EL (cell line): Measurements from ENCODE around the gene TIPIN.
A peak's percentile ranks its signal among the peaks of the same experiment; 100 is the strongest.
"Not testable (repeated sequence)": the region's sequence is repeated elsewhere in the genome, so short reads cannot be mapped to it uniquely, and the experiment has no call there.

ENCODE experiments used
- DNase-seq: peaks from one replicate; pipeline ENCODE4 v3.0.0-alpha.2; 2016

TIPIN gene, protein sequence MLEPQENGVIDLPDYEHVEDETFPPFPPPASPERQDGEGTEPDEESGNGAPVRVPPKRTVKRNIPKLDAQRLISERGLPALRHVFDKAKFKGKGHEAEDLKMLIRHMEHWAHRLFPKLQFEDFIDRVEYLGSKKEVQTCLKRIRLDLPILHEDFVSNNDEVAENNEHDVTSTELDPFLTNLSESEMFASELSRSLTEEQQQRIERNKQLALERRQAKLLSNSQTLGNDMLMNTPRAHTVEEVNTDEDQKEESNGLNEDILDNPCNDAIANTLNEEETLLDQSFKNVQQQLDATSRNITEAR

DNA sequence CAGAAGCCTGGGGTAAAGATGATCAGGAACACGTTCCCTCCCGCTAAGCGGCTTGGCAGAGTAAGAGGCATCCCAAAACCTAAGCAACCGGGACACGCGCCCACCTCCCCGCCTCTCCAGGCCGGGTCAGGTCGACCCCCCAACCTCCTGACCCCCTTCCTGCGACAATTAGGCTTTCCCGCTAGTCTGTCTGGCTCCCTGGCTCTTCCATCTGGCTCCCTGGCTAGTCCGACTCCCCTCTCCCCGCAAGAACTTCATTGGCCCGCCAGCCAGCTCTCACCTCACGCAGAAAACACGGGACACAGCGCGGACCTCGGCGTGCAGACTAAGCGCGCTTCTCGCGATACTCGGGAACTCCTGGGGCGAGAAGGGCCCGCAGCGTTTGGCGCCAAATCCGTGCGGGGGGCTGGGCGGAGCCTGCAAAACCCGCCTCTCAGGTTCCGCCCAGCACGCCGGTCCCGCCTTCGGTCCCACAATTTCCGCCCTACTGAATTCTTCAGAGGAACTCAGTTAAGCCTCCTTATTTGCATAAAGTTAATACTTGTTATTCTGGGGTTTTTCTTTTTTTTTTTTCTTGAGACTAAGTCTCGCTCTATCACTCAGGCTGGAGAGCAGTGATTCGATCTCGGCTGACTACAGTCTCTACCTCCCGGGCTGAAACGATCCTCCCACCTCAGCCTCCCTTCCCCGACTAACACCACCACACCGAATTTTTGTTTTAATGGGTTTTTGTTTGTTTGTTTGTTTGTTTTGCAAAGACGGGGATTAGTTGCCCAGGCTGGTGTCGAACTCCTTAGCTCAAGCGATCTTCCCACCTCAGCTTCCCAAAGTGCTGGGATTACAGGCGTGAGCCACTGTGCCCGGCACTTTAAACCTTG is at the start of gene TIPIN:
TIPIN (minus strand) TSS at position 327 of the 878 bp plus-strand sequence. CDS start 3,738 bp downstream, outside the sequence.
- DNase-seq: peak; percentile 96

DNA sequence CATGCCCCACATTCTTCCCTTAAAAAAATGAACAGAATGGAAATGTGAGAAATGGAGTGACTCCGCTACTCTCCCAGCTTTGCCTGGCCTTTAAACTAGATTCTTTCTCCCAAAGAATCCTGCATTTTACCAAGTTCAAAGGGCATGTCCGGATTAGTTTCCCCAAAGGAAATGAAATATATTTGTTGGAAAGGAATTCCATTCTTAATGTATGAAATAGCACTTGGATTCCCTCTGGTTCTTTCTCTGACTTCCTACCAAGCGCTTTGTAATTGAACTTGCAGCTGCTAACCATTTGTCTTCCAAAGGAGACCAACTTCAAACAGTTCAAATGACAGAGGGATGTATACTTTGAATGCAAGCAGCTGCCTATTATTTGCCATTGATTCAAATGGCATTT is 49.1 kb upstream of the TIPIN start:
- no peak for DNase-seq

DNA sequence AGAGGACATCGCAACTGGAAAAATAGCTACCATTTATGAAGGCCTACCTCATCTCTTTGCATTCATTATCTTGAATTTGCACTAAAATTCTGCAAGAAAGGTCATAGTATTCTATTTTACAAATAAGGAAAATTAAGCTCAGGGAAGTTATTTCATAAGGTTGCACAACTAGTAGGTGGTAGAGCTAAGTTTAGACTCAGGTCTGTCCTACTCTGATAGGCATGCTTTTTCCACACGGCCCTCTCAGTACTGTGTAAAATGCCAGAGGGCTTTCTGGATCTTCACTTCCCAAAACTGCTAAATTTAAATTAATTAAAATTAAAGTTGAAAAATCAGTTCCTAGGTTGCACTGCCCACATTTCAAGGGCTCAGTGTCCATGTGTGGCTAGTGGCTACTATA is 48.5 kb upstream of the TIPIN start:
- DNase-seq: no peak

DNA sequence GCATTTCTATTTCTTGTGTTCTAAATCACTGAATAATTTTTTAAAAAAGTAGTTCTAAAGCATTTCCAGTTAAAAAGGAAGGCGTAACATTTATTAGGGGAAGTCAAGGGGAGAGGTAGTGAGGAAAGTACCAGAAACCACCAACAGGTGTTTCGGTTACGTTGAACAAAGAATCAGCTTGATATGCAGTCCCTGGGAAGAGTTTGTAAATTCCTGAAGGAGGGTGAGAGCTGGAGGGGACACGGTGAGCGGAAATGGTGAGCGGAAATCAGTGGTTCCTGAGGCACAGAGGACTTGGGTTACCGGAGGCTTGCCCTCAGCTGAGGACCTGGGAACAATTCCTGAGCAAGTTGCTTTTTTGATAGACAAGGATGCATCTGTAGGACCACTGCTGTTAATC is 48.0 kb upstream of the TIPIN start:
- no peak for DNase-seq

DNA sequence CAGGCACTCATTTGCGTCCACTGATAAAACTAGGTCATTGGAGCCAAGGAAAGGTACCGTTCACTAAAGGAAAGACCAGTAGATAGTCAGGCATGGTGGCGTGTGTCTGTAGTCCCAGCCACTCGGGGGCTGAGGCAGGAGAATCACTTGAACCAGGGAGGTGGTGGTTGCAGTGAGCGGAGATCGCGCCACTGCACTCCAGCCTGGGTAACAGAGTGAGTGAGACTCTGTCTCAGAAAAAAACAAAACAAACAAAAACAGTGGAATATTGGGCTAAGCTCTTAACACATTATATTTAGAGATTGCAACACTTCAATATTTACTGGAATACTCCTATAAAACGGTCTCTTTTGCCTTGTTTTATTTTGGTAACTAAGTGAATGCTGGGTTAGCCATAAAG is 47.6 kb upstream of the TIPIN start:
- DNase-seq: no peak

DNA sequence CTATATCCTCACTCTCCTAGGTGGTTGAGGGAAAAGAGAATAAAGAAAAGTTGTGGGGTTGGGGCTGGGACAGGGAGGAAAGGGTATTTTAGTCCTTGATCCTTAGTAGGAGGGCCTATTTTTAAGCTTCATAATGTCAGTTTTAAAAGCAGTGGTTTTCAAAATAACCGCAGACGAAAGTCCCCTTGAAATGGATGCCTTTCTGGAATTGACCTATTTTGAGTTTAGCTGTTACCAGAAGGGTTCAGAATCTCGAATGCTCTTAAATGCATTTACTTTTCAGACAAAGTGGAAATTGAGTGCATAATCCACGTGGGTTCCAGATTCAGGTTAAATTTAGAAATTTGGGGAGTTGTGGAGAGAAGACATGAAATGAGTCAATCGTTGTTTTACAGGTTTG is 46.8 kb upstream of the TIPIN start:
- DNase-seq: no peak

DNA sequence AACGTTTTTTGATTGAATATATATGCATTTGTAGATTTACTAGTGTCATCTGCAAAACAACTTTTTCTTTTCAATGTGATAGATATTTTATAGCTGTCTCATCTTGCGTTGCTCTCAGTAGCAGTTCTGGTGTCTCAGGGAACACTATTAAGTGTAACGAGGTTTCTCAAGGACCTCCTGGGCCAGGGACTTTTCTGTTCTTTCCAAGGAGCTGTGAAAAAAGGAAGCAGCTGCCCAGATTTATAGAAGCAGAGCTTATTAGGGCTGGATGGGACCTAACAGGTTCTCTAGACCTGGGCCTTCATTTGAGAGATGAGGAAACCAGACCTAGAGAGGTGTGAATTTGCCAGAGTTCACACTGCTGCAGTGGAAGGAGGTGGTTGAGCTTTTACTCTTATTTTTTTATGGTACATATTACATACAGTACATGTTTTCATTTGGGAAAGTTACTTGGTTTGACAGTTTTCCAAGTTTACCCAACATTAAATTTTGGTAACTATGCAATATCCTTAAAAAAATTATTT is 46.3 kb upstream of the TIPIN start:
- DNase-seq: no peak

DNA sequence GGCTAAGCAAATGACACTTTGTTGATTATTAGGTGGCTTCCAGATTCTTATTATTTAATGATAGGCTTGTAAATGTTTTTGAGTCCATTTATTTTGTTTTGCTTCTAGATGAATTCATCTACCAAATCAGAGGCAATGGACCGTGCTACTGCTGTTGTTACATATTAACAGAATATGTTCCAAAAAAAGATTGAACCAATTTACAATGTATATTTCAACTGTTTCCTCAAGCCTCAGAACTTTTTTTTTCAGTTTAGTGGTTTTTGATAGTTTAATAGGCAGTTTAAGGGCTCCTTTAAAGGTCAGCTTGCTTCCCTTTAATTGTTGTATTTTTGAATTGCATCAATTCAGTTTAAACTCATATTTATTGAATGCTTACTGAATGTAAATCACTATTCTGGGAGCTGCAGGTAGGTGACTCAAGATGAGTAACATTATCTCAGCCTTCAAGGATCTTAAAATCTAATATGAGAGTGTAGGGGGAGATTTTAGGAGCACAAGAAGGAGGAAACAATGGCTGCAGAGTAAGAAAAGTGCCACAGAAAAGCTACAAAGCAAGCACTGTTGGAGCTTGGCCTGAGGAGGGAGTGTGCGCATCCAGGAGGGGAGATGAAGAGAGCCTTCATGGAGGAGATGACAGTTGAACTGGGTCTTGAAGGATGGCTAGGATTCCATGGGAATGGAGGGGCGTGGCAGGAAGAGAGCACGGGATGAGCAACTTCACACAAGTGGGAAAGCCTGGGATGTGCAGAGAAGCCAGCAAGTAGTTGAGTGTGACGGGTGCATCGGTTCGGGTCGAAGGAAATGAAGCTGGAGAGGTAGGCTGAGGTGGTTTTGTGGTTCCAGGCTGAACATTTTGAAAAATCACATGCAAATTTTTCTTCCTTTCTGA is 44.9 kb upstream of the TIPIN start:
- DNase-seq: peak; percentile 10

DNA sequence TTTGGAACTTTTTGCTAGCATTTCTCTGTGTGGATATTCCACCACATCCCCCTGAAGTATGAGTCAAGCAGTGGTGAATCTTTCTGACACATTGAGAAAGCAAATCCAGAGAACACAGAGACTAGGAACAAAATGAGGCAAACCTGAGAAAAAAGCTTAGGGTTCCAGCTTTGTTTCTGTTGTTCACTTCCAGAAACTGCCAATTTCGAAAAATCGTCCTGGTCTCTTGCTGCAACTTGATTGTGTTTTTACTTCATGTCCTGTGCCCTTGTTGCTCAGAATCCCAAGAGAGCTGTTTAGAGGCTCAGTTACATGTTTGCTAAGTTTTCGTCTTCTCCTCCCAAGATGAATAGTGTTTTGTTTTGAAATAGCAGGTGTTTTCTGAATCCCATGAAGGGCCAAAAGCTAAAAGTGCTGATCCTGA is 43.9 kb upstream of the TIPIN start:
- peak; percentile 18 for DNase-seq

DNA sequence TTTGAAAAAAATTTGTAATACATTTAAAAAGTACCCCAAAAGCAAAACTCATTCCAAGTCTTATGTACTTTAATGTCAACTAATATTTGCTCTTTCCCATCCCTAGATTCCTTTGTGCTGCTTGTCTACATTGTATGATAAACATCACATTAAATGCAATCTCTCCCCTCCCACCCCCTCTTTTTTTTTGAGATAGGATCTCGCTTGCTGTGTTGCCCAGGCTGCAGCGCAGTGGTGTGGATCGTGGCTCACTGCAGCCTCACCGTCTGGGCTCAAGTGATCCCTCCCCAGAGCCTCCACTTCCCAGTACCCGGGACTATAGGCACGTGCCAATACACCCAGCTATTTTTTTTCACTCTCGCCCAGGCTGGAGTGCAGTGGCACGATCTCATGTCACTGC is 42.8 kb upstream of the TIPIN start:
- no peak for DNase-seq

DNA sequence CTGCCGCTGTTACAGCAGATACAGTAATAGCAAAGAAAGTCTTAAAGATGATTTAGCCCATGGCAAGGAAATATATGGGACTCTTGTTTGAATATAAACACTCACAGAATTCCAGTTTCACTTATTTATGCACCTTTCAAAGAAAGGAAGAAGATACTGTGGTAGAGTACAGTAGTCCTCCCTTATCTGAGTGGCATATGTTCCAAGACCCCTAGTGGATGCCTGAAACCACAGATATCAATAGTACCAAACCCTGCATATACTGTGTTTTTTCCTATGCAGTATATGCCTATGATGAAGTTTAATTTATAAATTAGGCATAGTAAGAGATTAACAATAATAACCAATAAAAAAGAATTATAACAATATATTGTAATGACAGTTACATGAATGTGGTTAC is 38.4 kb upstream of the TIPIN start:
- DNase-seq: no peak

DNA sequence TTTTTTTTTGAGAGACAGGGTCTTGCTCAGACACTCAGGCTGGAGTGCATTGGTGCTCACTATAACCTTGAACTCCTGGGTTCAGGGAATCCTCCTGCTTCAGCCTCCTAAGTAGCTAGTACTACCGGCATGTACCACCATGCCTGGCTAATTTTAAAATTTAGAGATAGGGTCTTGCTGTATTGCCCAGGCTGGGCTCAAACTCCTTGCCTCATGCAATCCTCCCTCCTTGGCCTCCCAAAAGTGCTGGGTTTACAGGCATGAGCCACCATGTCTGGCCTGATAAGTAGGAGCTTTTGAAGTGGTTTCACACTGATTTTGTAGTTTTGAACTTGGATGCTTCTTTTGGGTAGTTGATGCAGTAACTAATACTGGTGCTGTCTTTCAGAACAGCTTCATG is 38.0 kb upstream of the TIPIN start:
- no peak for DNase-seq

DNA sequence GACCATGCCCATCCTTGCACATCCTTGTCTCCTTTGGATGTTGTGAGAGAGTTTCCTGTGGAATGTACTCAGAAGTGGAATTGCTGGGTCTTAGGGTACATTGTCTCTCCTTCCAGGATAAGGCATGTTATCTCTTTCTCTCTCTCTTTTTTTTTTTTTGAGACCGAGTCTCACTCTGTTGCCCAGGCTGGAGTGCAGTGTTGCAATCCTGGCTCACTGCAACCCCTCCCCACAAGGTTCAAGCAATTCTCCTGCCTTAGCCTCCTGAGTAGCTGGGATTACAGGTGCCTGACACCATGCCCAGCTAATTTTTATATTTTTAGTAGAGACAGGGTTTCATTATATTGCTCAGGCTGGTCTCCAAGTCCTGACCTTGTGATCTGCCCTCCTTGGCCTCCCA is 36.6 kb upstream of the TIPIN start:
- not testable (repeated sequence) for DNase-seq

DNA sequence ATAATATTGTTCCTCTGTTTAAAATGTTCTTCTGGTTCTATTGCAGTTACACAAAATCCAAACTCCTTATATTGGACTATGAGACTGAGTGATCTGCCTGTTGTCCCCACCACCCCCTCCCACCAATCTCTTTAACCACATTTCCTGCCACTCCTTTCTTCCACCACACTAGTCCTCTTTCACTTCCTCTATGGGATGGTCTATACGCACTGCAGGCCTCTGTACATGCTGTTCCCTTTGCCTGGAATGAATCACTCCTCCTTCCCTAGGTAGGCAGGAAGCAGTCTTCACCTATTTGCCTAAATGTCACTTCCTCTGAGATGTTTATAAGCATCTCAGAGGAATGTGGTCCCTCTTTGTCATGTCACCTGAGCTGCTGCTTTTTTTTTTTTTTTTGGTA is 34.2 kb upstream of the TIPIN start:
- no peak for DNase-seq

DNA sequence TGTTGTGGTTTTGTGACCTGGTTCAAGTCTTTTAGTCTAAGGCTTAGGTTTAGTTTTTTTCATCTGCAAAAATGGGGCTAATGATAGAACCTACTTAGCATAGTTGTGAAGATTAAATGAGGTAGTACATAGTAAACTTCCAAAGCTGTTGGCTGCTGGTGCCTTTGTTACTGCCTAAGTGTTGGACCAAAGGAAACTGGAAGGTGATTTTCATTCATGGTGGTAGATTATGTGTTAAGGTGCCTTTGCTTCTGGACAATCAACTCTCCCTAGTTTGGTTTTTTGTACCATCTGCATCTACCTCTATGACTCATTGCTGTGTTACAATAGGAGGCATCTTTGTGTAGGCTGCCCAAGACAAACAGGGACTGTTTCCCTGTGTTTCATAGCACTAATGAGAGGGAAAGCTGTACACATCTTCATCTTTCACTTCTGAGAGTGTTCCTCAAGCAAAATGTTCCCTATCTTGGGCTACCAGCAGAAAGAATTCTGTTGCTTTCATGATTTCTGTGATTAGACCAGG is 33.4 kb upstream of the TIPIN start:
- peak; percentile 12 for DNase-seq

DNA sequence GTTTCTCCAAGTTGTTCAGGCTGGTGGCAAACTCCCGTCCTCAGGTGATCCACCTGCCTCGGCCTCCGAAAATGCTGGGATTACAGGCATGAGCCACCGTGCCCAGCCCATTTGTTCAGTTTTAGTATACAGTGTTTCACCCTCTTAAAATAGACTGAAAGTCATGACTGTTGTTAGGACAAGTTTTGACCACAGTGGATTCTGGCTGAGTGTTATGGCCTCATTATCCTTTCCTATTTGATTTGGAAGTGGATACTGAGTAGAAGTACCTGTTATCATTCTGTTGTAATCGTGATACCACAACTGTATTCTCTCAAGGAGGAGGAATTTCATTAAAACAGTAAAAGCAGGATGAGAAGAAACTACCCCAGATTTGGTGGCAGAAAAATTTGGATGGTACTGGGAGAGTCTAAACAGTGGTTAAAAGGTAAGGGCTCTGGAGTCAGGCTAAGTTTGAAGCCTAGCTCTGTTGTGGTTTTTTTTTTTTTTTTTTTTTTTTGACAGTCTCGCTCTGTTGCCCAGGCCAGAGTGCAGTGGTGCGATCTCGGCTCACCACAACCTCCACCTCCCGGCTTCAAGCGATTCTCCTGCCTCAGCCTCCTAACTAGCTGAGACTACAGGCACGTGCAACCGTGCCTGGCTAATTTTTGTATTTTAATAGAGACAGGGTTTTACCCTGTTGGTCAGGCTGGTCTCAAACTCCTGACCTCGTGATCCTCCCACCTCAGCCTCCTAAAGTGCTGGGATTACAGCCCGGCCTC is 32.8 kb upstream of the TIPIN start:
- no peak for DNase-seq

DNA sequence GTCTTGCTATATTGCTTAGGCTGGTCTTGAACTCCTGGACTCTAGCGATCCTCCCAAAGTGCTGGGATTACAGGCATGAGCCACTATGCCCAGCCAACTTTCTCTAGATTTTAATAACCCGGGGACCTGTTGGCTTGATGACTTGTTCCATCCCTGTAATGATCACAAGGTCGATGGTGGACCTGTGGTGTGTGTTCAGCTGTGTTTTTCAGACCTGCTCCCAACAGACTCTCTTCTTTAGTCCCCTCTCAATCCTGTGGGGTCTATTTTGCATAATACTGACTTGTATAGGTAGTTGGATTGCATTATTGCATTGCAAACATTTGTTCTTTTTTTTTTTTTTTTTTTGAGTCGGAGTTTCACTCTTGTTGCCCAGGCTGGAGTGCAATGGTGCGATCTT is 32.1 kb upstream of the TIPIN start:
- DNase-seq: no peak

DNA sequence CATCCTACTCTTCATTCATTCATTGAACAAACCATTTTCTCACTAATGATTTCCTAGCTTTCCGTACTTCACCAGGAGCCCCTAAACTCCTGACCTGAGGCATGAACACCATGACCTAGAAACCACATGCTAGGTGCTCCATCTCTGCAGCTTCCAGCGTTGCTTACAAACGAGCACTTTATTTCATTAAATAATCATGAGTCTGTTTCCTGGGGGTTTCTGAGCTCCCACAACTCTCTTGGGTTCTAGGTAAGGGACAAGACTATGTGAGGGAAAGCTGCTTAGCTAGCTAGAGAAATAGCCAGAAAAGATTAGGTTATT is 31.5 kb upstream of the TIPIN start:
- no peak for DNase-seq

DNA sequence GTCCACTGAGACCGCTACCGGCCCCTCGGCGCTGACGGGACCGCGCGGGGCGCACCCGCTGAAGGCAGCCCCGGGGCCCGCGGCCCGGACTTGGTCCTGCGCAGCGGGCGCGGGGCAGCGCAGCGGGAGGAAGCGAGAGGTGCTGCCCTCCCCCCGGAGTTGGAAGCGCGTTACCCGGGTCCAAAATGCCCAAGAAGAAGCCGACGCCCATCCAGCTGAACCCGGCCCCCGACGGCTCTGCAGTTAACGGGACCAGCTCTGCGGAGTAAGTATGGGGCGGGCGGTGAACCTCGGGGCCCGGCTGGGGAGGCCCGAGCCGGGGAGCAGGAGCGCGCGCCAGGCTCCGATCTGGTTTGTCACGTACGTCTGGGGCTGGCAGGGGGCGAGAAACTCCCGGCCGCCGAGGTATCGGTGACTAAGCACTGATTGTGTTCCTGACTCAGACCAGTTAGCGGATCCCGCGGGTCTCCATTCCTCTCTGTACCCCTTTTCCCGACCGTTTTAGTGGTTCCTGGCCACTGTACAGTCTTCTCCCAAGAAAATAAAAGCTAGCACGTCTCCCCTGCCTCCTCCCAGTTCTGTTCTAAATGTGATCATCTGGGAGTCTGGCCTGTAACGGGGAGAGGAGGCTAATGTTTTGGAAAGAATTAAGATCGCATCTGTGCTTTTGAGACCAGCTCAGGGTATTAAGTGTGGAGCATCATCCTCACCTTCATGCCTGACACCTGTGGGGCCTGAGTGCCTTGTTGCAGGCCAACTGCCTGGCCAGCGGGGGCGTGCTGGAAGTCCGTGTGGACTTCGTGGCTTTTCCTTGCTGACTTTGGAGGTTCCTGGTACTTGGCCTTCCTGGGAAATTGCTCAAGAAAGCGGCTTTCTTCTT is 30.9 kb upstream of the TIPIN start:
- DNase-seq: peak; percentile 84

DNA sequence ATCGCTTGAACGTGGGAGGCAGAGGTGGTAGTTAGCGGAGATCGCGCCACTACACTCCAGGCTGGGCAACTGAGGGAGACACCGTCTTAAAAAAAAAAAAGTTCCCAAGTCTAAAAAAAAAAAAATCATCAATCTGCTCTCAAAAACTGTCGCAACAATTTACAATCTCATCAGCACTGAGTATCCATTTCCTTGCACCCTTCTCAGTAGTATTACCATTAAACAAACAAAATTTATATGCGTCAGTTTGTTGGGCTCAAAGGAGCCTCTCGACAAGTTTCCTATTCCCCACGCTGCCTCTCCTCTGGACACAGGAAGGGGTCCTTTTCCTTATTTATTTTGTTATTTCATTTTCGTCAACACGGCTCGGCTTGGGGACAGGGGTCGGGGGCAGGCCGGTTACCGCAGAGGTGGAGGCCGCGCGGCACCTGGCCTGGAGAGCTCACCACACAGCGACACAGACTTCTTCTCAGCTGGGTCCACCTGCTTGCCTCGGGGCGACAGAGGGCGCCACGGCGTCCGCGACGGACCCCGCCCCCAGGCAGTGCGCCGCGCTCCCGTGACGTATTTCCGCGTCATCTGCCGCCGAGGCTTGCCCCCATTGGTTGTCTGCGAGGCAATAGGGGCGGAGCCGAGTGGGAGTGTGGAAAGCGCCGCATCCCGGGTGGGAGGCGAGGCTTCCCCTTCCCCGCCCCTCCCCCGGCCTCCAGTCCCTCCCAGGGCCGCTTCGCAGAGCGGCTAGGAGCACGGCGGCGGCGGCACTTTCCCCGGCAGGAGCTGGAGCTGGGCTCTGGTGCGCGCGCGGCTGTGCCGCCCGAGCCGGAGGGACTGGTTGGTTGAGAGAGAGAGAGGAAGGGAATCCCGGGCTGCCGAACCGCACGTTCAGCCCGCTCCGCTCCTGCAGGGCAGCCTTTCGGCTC is 30.0 kb upstream of the TIPIN start, which contains the start of gene MAP2K1:
MAP2K1 (plus strand) TSS at position 709 of the 920 bp plus-strand sequence. CDS start 436 bp downstream, outside the sequence.
- DNase-seq: peak; percentile 97
